T-helper 1 cell treated with Interleukin-12 subunit alpha and Interleukin-12 subunit beta and Interleukin-4 antibody, amounts not matched to agents 30 μg/mL and 1 μg/mL, for 36 hours (primary cell): ENCODE data around the gene FLT1.

Experiments used
- H3K27ac Mint-ChIP-seq: one replicate; pipeline ENCODE4 v1.8.0; 2021; ENCODE audit warnings: mild to moderate bottlenecking, mixed read lengths
- H3K27me3 Mint-ChIP-seq: one replicate; pipeline ENCODE4 v1.8.0; 2021; ENCODE audit warnings: low read depth, mixed read lengths
- H3K36me3 Mint-ChIP-seq: one replicate; pipeline ENCODE4 v1.8.0; 2021; ENCODE audit warnings: low read depth, mixed read lengths
- H3K4me1 Mint-ChIP-seq: one replicate; pipeline ENCODE4 v1.8.0; 2021; ENCODE audit warnings: low read depth, mixed read lengths
- H3K4me3 Mint-ChIP-seq: one replicate; pipeline ENCODE4 v1.8.0; 2021; ENCODE audit warnings: mild to moderate bottlenecking, moderate library complexity, mixed read lengths
- H3K9me3 Mint-ChIP-seq: one replicate; pipeline ENCODE4 v1.8.0; 2021; ENCODE audit warnings: mixed read lengths

The FLT1 gene

DNA sequence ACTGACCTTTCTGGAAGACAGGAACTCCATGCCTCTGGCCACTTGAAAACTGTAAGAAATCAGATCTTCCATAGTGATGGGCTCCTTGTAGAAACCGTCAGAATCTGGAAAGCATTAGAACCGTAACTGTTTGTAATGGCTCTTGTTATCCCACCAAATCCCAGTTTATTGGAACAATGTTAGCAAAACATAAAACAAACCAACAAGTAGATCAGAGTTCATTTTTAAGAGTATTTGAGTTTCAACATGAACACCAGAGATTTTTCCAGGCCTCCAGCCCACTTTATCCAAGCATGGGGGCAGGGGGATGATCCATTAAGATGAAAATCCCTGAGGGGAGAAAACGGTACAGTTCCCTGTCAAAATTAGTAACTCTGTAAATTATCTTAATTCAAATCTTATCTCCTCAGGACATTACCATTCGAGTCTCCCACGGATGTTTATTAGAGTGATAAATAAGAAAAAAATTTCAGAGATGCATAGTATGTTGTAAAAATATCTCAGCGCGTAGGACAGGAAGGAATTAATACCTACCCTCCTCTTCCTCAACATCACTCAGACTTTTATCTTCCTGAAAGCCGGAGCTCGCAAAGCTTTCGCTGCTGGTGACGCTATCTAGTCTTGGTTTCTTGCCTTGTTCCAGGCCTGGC is 172.5 kb downstream of the FLT1 start:
- no peaks in the 10 kb centered on the region for H3K27me3 Mint-ChIP-seq
- no peaks in the 10 kb centered on the region for H3K36me3 Mint-ChIP-seq

DNA sequence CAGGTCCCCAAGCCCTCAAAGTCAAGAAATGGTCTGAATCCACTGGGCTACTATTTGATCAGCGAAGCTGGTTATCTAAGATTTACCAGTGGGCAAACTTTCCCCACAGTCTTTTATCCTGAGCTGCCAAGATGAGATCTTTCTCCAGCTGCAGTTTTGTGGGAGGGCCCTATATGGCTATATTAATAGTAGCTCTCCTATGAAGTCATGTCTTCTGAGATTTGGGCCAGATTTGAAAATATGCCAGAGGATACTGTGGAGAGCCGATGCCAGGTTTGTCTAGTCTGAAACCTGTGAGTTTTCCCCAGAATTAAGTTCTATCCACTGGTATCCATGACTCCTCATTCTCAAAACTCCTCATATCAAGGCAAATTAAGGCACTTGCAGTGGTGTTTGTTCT is 173.2 kb downstream of the FLT1 start:
- Mint-ChIP-seq H3K4me1 (no peaks in the 10 kb centered on the region), H3K27me3 (no peaks in the 10 kb centered on the region), H3K4me3 (no peak overlapping the region), H3K27ac (no peak overlapping the region), H3K9me3 (no peaks in the 10 kb centered on the region), H3K36me3 (no peaks in the 10 kb centered on the region)

More for the DNA sequence above, 172.5 kb downstream of the FLT1 start:
- Mint-ChIP-seq H3K4me3 (no peak overlapping the region), H3K27ac (no peak overlapping the region), H3K9me3 (no peaks in the 10 kb centered on the region), H3K4me1 (no peaks in the 10 kb centered on the region)

DNA sequence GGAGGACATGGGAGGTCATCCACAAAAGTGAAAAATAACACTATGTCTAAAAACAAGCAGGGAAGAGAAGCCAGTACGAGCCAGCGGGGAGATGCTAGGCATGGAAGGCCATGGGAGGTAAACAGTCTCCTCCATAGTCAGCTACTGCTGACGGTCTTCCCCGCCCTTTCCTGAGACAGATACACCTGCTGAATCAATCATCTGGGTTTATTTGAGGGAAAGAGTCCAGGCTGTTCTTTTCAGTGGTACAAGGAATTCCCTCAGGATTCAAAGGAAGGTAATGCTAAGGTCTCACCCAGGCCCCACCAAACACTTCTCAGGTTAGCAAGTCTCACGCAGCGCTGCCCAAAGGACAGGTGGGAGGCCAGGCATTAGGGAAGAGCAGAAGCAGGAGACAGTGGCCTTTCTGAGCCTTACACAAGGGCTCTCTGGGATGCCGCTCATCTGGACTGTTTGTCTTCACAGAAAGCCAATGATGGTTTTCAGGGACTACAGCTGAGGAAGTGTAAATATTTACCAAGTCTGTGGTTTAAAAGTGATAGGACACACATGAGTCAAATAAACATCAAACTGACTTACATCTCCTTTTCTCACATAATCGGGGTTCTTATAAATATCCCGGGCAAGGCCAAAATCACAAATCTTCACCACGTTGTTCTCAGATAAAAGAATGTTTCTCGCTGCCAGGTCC is 173.9 kb downstream of the FLT1 start:
- no peaks in the 10 kb centered on the region for H3K36me3 Mint-ChIP-seq
- no peaks in the 10 kb centered on the region for H3K27me3 Mint-ChIP-seq
- no peak overlapping the region for H3K4me3 Mint-ChIP-seq
- H3K9me3 Mint-ChIP-seq, result no peaks in the 10 kb centered on the region
- H3K4me1 Mint-ChIP-seq, result no peaks in the 10 kb centered on the region
- no peak overlapping the region for H3K27ac Mint-ChIP-seq

DNA sequence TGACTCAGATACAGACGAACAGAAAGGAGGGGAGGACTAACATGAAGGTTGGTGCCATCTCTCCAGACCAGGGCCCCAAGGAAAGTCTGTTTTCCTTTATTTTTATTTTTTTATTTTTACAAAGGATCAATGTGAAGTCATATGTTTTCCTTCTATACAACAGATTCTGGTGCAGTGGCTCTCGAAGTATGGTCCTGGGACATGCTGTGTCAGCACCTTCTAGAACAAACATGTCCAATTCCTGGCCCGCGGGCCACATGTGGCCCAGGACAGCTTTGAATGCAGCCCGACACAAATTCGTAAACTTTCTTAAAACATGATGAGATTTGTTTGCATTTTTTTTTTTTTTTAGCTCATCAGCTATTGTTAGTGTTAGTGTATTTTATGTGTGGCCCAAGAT is 174.7 kb downstream of the FLT1 start:
- Mint-ChIP-seq H3K36me3 (no peaks in the 10 kb centered on the region), H3K9me3 (no peaks in the 10 kb centered on the region), H3K27ac (no peak overlapping the region), H3K27me3 (no peaks in the 10 kb centered on the region), H3K4me3 (no peak overlapping the region), H3K4me1 (no peaks in the 10 kb centered on the region)

DNA sequence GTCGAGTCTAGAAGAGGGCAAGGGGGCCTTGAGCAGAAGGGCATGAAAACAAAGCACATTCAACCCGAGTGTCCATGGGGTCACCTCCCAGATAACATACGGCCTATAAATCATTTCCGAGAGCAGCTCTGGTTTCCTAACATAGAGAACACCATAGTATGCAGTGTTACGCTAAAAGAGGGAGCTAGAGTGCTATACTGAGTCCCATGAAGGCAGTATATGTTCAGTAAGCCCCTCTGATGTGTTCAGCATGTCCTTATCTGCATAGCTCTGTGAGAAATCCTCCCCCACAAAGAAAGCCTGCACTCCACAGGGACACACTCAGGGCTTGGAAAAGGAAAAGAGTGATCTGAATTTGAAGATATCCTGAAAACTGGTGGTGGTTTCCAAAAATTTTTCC is 175.4 kb downstream of the FLT1 start:
- Mint-ChIP-seq H3K36me3 (no peaks in the 10 kb centered on the region), H3K27ac (no peak overlapping the region)

DNA sequence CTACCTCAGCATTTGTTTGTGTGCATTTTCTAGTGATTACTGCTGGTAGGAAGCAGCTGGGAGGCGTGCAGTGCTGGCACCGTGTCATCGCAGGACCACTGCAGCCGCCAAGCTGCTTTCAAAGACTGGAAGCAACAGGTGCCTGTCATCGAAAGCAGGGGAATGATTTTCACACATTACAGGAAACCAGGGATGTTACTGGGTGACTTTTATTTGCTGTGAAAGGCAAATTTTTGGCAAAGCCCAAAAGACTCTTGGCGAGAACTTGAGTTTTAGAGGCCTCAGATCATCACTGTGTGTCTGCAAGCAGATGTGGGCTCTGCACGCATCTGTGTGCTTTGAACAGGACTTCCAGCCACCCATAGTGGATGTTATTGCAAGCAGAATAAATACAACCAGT is 176.4 kb downstream of the FLT1 start:
- Mint-ChIP-seq H3K36me3 (no peaks in the 10 kb centered on the region), H3K9me3 (no peaks in the 10 kb centered on the region), H3K27ac (no peak overlapping the region)

More for the DNA sequence above, 175.4 kb downstream of the FLT1 start:
- no peaks in the 10 kb centered on the region for H3K9me3 Mint-ChIP-seq
- no peak overlapping the region for H3K4me3 Mint-ChIP-seq
- H3K4me1 Mint-ChIP-seq, result no peaks in the 10 kb centered on the region
- H3K27me3 Mint-ChIP-seq, result no peaks in the 10 kb centered on the region

DNA sequence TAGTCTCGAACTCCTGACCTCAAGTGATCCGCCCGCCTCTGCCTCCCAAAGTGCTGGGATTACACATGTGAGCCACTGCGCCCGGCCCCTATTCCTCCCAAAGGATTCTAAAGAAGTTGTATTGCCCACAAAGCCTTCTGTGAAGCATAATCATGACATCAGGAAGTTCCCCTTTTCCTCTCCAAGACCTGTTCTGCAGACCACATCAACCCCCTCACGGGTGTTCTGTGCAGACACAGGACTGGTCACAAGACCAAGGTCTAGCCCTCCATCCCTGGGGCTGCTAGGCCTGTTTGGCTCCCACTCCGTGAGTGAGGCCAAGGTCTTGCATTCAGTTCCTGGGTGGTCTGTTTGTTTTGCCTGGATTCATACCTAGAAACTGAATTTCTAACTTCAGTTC is 178.1 kb downstream of the FLT1 start:
- no peaks in the 10 kb centered on the region for H3K4me1 Mint-ChIP-seq
- H3K36me3 Mint-ChIP-seq, result no peaks in the 10 kb centered on the region
- no peak overlapping the region for H3K4me3 Mint-ChIP-seq
- H3K27ac Mint-ChIP-seq, result no peak overlapping the region
- H3K27me3 Mint-ChIP-seq, result no peaks in the 10 kb centered on the region
- no peaks in the 10 kb centered on the region for H3K9me3 Mint-ChIP-seq

More for the DNA sequence above, 176.4 kb downstream of the FLT1 start:
- Mint-ChIP-seq H3K4me3 (no peak overlapping the region), H3K27me3 (no peaks in the 10 kb centered on the region), H3K4me1 (no peaks in the 10 kb centered on the region)

DNA sequence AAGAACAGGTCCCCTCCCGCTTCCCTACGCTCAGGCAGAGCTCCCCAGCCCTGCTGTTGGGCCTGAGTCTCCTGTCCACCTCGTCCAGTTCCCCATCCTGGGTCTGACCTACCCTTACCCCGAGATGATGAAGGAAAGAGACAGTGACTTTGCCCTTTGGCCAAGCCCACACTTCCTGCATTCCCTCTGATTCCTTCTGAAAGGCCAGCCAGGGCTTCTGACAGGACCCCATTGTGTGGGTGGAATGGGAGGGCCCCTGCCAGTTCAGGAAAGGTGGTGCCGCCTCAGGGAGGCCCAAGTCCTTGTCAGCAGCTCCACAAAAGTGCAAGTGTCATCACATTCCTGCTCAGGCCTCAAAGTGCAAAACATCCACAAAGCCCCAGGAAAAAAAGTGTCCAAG is 178.8 kb downstream of the FLT1 start:
- no peaks in the 10 kb centered on the region for H3K27me3 Mint-ChIP-seq
- no peaks in the 10 kb centered on the region for H3K36me3 Mint-ChIP-seq
- no peak overlapping the region for H3K27ac Mint-ChIP-seq
- no peaks in the 10 kb centered on the region for H3K9me3 Mint-ChIP-seq
- H3K4me3 Mint-ChIP-seq, result no peak overlapping the region
- no peaks in the 10 kb centered on the region for H3K4me1 Mint-ChIP-seq

DNA sequence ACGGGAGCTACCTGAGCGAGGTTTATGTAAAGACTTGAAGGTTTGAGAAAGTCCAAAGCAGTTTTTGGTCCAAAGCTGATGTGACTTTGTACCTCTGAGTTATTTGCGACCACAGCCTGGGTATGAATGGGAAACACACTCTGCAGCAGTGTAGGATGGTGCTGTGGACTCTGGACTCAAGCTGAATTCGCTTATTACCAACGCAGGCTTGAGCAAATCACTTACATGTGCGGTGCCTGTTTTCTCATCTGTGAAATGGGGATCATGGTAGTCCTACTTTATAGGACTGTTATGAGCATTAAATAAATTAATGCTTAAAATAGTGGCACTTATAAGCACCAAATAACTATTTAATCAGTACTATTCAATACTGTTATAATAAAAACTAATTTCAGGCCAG is 180.0 kb downstream of the FLT1 start:
- Mint-ChIP-seq H3K27ac (no peak overlapping the region), H3K4me1 (no peaks in the 10 kb centered on the region), H3K4me3 (no peak overlapping the region), H3K9me3 (no peaks in the 10 kb centered on the region), H3K36me3 (no peaks in the 10 kb centered on the region), H3K27me3 (no peaks in the 10 kb centered on the region)

DNA sequence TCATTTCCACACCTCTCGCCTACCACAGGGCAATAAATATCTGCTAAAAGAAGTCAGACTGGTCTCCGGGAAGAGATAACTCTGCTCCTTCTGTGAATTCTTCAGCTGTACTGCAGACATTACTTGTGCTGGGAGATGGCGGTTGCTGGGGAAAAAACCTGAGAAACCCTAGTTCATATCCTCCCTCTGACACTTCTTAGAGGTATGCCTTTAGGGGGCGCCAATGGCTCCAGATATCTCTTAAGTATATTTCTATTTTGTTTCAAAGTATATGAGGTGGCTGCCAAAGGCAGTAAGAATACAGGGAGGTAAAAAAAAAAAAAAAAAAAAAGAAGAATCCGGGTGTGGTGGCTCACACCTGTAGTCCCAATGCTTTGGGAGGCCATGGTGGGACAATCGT is 181.3 kb downstream of the FLT1 start:
- H3K36me3 Mint-ChIP-seq, result no peaks in the 10 kb centered on the region
- H3K4me1 Mint-ChIP-seq, result no peaks in the 10 kb centered on the region
- no peak overlapping the region for H3K4me3 Mint-ChIP-seq
- H3K9me3 Mint-ChIP-seq, result no peaks in the 10 kb centered on the region
- H3K27ac Mint-ChIP-seq, result no peak overlapping the region
- H3K27me3 Mint-ChIP-seq, result no peaks in the 10 kb centered on the region

DNA sequence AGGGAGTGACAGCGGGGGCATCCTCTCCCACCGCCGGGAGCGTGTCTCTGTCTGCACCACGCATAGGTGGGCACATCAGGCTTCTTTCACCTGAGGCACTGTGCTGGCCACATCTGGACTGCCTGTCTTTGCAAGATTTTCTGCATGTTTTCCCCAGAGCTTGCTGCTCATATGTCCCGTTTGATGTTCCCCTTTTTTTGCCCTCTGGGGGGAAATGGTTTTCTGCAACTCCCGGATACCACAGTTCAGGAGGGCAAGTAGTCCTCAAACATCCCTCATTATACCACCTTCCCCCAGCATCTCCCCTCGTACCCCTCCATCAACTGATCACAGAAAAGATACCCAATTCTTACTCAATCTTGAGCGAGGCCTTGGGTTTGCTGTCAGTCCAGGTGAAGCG is 188.6 kb downstream of the FLT1 start:
- H3K4me3 Mint-ChIP-seq, result no peak overlapping the region
- H3K4me1 Mint-ChIP-seq, result peaks cover 13% of the 10 kb centered on the region
- H3K27ac Mint-ChIP-seq, result no peak overlapping the region
- H3K36me3 Mint-ChIP-seq, result no peaks in the 10 kb centered on the region
- no peaks in the 10 kb centered on the region for H3K27me3 Mint-ChIP-seq
- H3K9me3 Mint-ChIP-seq, result no peaks in the 10 kb centered on the region

DNA sequence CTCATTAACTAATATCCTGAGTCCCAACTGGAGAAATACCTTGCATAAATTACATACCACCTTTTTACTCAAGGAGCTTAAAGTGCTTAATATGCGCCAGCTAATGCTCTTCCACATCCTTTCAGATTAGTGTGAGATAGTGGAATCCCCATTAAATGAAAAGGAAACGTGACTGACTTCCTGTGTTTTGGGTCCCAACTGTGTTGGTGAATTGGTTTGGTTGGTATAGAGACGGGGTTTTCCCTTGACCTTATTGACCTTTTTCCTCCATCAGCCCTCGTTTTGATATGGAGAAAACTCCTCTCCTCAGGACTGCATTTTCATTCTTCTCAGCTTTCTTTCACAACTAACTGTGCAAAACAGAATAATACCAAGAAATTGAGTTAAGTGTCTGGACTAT is 193.1 kb downstream of the FLT1 start:
- Mint-ChIP-seq H3K27me3 (no peaks in the 10 kb centered on the region), H3K27ac (no peak overlapping the region), H3K4me1 (peaks cover 13% of the 10 kb centered on the region), H3K4me3 (no peak overlapping the region), H3K36me3 (no peaks in the 10 kb centered on the region), H3K9me3 (no peaks in the 10 kb centered on the region)

DNA sequence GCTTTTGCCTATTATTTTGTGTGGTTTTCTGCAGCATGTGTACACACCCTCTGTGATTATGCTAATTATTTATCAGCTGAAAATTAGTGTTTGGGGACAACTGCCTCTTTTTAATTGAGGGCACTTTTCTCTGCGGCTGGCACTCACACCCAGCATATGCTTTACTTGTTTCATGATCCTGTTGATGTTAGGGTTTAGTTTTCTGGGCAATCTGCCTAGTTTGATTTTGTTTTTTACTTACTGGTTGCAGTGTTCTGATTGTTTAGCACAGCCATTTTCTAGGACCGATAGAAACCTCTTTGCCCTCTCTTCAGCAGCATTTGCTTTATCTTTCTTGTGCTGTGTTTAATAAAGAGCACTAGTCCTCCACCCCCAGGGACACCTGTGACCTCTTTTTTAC is 195.0 kb downstream of the FLT1 start:
- Mint-ChIP-seq H3K27me3 (no peaks in the 10 kb centered on the region), H3K4me3 (no peak overlapping the region), H3K27ac (no peak overlapping the region), H3K9me3 (no peaks in the 10 kb centered on the region), H3K36me3 (peaks cover 4% of the 10 kb centered on the region), H3K4me1 (peaks cover 13% of the 10 kb centered on the region)

DNA sequence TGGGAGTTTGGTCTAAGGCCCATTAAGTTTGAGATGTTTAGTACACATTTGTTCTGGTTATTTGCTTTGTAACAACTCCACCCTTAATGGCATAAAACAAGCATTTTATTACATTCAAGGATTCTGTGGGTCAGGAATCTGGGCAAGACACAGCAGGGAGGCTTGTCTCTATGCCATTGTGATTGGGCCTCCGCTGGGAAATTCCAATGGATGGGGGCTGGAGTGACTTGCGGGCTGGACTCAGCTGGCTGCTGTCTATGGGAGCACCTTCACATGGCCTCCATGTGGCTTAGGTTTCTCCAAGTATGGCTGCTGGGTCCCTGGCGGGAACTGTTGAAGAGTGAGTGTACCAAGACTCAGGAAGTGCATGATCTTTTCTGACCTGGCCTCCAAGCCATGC is 197.6 kb downstream of the FLT1 start:
- Mint-ChIP-seq H3K27ac (no peak overlapping the region), H3K4me3 (no peak overlapping the region), H3K27me3 (no peaks in the 10 kb centered on the region), H3K36me3 (peaks cover 11% of the 10 kb centered on the region), H3K9me3 (no peaks in the 10 kb centered on the region), H3K4me1 (peaks cover 9% of the 10 kb centered on the region)

DNA sequence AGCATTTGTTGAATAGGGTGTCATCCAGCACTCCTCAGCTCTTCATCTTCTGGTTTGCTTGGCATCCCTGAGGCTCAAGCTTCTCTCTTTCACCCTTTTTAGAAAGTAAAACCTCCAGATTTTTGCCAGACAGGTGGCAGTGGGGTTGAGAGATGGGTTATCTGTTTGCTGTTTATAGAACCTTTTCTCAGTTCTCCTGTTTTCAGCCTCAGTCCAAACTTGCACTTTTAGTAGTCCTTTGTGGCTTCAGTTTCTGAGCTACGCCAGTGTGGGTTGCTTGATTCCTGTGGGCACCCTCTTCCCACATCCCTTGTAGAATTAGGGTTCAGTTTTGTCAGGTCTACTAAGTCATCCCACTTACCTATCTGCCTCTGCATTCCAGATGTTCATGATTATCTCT is 208.7 kb downstream of the FLT1 start:
- Mint-ChIP-seq H3K4me3 (no peak overlapping the region), H3K9me3 (no peaks in the 10 kb centered on the region), H3K4me1 (peaks cover 11% of the 10 kb centered on the region), H3K27me3 (no peaks in the 10 kb centered on the region), H3K36me3 (peaks cover 42% of the 10 kb centered on the region), H3K27ac (no peak overlapping the region)
